Heart left ventricle (tissue), 13 donors: ENCODE results near the gene RAB32.

Experiments
- POLR2A ChIP-seq, 2 donors: fragments of 450-650 bp; IDR thresholded peaks; one replicate each; pipeline ENCODE4 v1.6.1; 2017; ENCODE audit warnings: antibody characterized with exemption in 2 of 2, mild to moderate bottlenecking in 2 of 2, moderate library complexity in 2 of 2
- TF ChIP-seq, protein P1 (sequence below), 12 donors: fragments of 200-600 bp; sonication (generic) in 4 of 12; IDR thresholded peaks; one replicate each; pipeline versions ENCODE4 v1.5.0 to v1.8.0; 2018 to 2022; ENCODE audit warnings: antibody characterized with exemption in 12 of 12, mild to moderate bottlenecking in 5 of 12
- donor health status: ischemic (EF 13 %, LVEDD 7.1; RV severe dilation, severe dysfunction).
- donor health status: DM: no; HTN: yes; CAD: no.
- donor health status: DM: no; HTN: no; CAD: no.
- donor health status: ischemic (EF 25% LVEDD 6.9; RV normal size, moderate dysfunction).
- donor health status: ischemic (EF 25% LVEDD 5.7; RV mildly dilated, moderate dysfunction).
- donor health status: ischemic (EF 35%, LVEDD 5.7; RV mildly dilated, moderate dysfunction).
- donor health status: nonischemic (EF 11% LVEDD 7.7; RV severe dilation, severe dysfunction).
- donor health status: DM: yes; HTN: yes; CAD: no.
- donor health status: PGD.
- donor health status: ischemic (EF 29% LVEDD 5.4; RV normal size, mild dysfunction).
- donor health status: nonischemic (EF 23%, LVEDD 6.1; RV moderate dilation, normal function).

DNA sequence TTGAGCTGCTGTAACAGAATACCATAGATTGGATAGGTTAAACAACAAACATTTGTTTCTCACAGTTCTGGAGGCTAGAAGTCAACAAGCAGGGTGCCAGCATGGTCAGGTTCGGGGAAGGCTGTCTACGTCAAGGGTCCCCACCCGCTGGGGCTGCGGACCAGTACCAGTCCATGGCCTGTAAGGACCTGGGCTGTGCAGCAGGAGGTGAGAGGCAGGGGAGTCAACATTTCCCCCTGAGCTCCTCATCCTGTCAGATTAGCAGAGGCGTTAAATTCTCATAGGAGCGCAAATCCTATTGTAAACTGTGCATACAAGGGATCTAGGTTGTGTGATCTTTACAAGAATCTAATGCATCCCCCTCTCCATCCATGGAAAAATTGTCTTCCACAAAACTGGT lies 58.9 kb downstream of the RAB32 start:
- TF ChIP-seq, protein P1, sequence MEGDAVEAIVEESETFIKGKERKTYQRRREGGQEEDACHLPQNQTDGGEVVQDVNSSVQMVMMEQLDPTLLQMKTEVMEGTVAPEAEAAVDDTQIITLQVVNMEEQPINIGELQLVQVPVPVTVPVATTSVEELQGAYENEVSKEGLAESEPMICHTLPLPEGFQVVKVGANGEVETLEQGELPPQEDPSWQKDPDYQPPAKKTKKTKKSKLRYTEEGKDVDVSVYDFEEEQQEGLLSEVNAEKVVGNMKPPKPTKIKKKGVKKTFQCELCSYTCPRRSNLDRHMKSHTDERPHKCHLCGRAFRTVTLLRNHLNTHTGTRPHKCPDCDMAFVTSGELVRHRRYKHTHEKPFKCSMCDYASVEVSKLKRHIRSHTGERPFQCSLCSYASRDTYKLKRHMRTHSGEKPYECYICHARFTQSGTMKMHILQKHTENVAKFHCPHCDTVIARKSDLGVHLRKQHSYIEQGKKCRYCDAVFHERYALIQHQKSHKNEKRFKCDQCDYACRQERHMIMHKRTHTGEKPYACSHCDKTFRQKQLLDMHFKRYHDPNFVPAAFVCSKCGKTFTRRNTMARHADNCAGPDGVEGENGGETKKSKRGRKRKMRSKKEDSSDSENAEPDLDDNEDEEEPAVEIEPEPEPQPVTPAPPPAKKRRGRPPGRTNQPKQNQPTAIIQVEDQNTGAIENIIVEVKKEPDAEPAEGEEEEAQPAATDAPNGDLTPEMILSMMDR (IDR thresholded peaks at IDR 0.05): no peak
- TF ChIP-seq POLR2A (IDR thresholded peaks at IDR 0.05): no peak
